Tibial nerve (tissue), 4 donors: ENCODE measurements around the gene ZNF497.

Experiments used
- CTCF ChIP-seq, 5 experiments: fragments of 200-600 bp in 3 of 5; fragments of 450-650 bp in 2 of 5; sonication (generic) in 3 of 5; IDR thresholded peaks; one replicate each; pipeline ENCODE4 v1.5.1; 2016 to 2019; ENCODE audit warnings: antibody characterized with exemption in 5 of 5, mild to moderate bottlenecking in 3 of 5, moderate library complexity in 2 of 5
- EP300 ChIP-seq, 2 donors: sonication (generic); formaldehyde crosslinking; IDR thresholded peaks; one replicate each; pipeline ENCODE4 v1.6.1; 2017; ENCODE audit warnings: antibody characterized with exemption in 2 of 2, mild to moderate bottlenecking in 1 of 2

GRCh38 chr19:58330458-58330857 is 32.1 kb downstream of the ZNF497 start:
- TF ChIP-seq CTCF (IDR thresholded peaks at IDR 0.05) (no peak), EP300 (IDR thresholded peaks at IDR 0.05) (no peak)
